SK-N-SH (cell line): Measurements from ENCODE around the gene UBC. TPM values are rescaled to one million over a fixed set of nuclear protein-coding genes. Genes with fewer than 3 reads are reported as not detected.
A peak's percentile ranks its signal among the peaks of the same experiment; 100 is the strongest.

ENCODE experiments used
- CTCF ChIA-PET: fragments of 300-600, 350-600 bp; formaldehyde crosslinking; extraction: SDS; loops from one replicate; lab custom pipeline; 2021; lab: Yijun Ruan, JAX
- POLR2A ChIA-PET: fragments of 350-600 bp; sonication (Branson Sonifier 250); formaldehyde crosslinking; extraction: SDS; loops from one replicate; lab custom pipeline; 2020; ENCODE audit warnings: antibody characterized with exemption, inconsistent platforms; lab: Yijun Ruan, JAX
- DNase-seq: peaks from one replicate; pipeline ENCODE4 v3.0.0; 2012
- H2AFZ ChIP-seq: fragments of 200-600 bp; sonication (generic); 2 replicates; pipeline ENCODE4 v1.8.1; 2016; ENCODE audit warnings: antibody characterized with exemption, mild to moderate bottlenecking, low read depth
- H3F3A ChIP-seq: fragments of 200-600 bp; sonication (generic); replicated peaks from 2 replicates; pipeline ENCODE3; 2016; ENCODE audit warnings: antibody characterized with exemption, mild to moderate bottlenecking; ENCODE audit not compliant: insufficient read depth
- H3K27ac ChIP-seq, 2 experiments: fragments of 200-500 bp in 1 of 2; fragments of 200-600 bp in 1 of 2; sonication (Bioruptor generic) in 1 of 2; sonication (generic), shearing (Covaris generic) in 1 of 2; 2 replicates each; pipeline versions ENCODE4 v1.5.1 to v1.6.1; 2014 to 2016; ENCODE audit warnings: low read depth in 2 of 2, inconsistent platforms in 1 of 2, low read length in 1 of 2, mild to moderate bottlenecking in 1 of 2, mixed read lengths in 1 of 2
- H3K27me3 ChIP-seq: fragments of 200-600 bp; sonication (generic), shearing (Covaris generic); 2 replicates; pipeline ENCODE4 v1.6.1; 2016; ENCODE audit warnings: mixed run types; ENCODE audit not compliant: insufficient read depth
- H3K36me3 ChIP-seq, 2 experiments: fragments of 200-500 bp in 1 of 2; fragments of 200-600 bp in 1 of 2; sonication (Bioruptor generic) in 1 of 2; sonication (generic) in 1 of 2; replicated peaks in 1 of 2; 2 replicates each; pipeline versions ENCODE3 to v1.5.1; 2014 to 2016; ENCODE audit warnings: low read length in 1 of 2, mild to moderate bottlenecking in 1 of 2; ENCODE audit not compliant: insufficient read depth in 2 of 2, control insufficient read depth in 1 of 2
- H3K4me1 ChIP-seq, 2 experiments: fragments of 200-500 bp in 1 of 2; fragments of 200-600 bp in 1 of 2; sonication (Bioruptor generic) in 1 of 2; sonication (generic), shearing (Covaris generic) in 1 of 2; 2 replicates each; pipeline versions ENCODE4 v1.5.1 to v1.6.1; 2014 to 2016; ENCODE audit warnings: low read depth in 1 of 2, low read length in 1 of 2, mixed run types in 1 of 2; ENCODE audit not compliant: insufficient read depth in 2 of 2, control insufficient read depth in 1 of 2
- H3K4me2 ChIP-seq: fragments of 200-600 bp; sonication (generic), shearing (Covaris generic); 2 replicates; pipeline ENCODE4 v1.6.1; 2017; ENCODE audit warnings: mixed run types
- H3K4me3 ChIP-seq, 2 experiments: fragments of 200-500 bp in 1 of 2; fragments of 200-600 bp in 1 of 2; sonication (Bioruptor generic) in 1 of 2; sonication (generic), shearing (Covaris generic) in 1 of 2; 2 replicates each; pipeline versions ENCODE4 v1.5.1 to v1.8.1; 2014 to 2016; ENCODE audit warnings: low read depth in 2 of 2, inconsistent platforms in 1 of 2, low read length in 1 of 2, mild to moderate bottlenecking in 1 of 2, mixed read lengths in 1 of 2, moderate library complexity in 1 of 2
- H3K79me2 ChIP-seq: fragments of 200-600 bp; sonication (generic); 2 replicates; pipeline ENCODE4 v1.8.1; 2017; ENCODE audit warnings: mild to moderate bottlenecking; ENCODE audit not compliant: insufficient read depth
- H3K9ac ChIP-seq: fragments of 200-600 bp; sonication (generic); 2 replicates; pipeline ENCODE4 v1.6.1; 2017; ENCODE audit warnings: mixed run types
- H3K9me2 ChIP-seq: fragments of 200-600 bp; sonication (generic); 2 replicates; pipeline ENCODE4 v1.6.1; 2017; ENCODE audit warnings: mixed run types
- H3K9me3 ChIP-seq: fragments of 200-600 bp; sonication (generic); 2 replicates; pipeline ENCODE4 v1.6.1; 2017; ENCODE audit warnings: mixed run types, mild to moderate bottlenecking, moderate library complexity
- H4K20me1 ChIP-seq: fragments of 200-600 bp; sonication (generic); 2 replicates; pipeline ENCODE4 v1.6.1; 2017; ENCODE audit warnings: mild to moderate bottlenecking, mixed run types; ENCODE audit not compliant: insufficient read depth
- EZH2phosphoT487 ChIP-seq: fragments of 200-600 bp; sonication (generic); IDR thresholded peaks from 2 replicates; pipeline ENCODE4 v1.6.1; 2017; ENCODE audit warnings: low read depth, mixed run types, mild to moderate bottlenecking, antibody characterized with exemption, moderate library complexity, borderline replicate concordance
- GATA2 ChIP-seq: sonication (generic); formaldehyde crosslinking; IDR thresholded peaks from 2 replicates; pipeline ENCODE4 v1.5.0; 2020; ENCODE audit warnings: mild to moderate bottlenecking, missing genetic modification reagents
- MAX ChIP-seq: IDR thresholded peaks from 2 replicates; pipeline ENCODE4 v1.4.0; 2012; ENCODE audit warnings: low read depth
- MEF2A ChIP-seq: IDR thresholded peaks from 2 replicates; pipeline ENCODE4 v1.4.0; 2012; ENCODE audit warnings: low read depth, borderline replicate concordance
- MXI1 ChIP-seq: IDR thresholded peaks from 2 replicates; pipeline ENCODE4 v1.6.1; 2012; ENCODE audit warnings: mild to moderate bottlenecking, low read depth, low read length, improper control_type of control experiment
- POLR2AphosphoS5 ChIP-seq: IDR thresholded peaks from 2 replicates; pipeline ENCODE4 v1.6.1; 2012; ENCODE audit warnings: low read depth, low read length
- RAD21 ChIP-seq: IDR thresholded peaks from 2 replicates; pipeline ENCODE4 v1.6.1; 2012; ENCODE audit warnings: mild to moderate bottlenecking, low read length
- RFX5 ChIP-seq: IDR thresholded peaks from 2 replicates; pipeline ENCODE4 v1.6.1; 2012; ENCODE audit warnings: mild to moderate bottlenecking, improper control_type of control experiment, low read length
- RXRA ChIP-seq: IDR thresholded peaks from 2 replicates; pipeline ENCODE4 v1.4.0; 2012; ENCODE audit warnings: low read depth, mild to moderate bottlenecking, borderline replicate concordance
- SIN3A ChIP-seq: IDR thresholded peaks from 2 replicates; pipeline ENCODE4 v1.6.1; 2012; ENCODE audit warnings: low read depth, mild to moderate bottlenecking, low read length, moderate library complexity, borderline replicate concordance
- SMC3 ChIP-seq: IDR thresholded peaks from 2 replicates; pipeline ENCODE4 v1.6.1; 2012; ENCODE audit warnings: low read depth, low read length, improper control_type of control experiment
- TCF12 ChIP-seq: IDR thresholded peaks from 2 replicates; pipeline ENCODE4 v1.4.0; 2012
- USF2 ChIP-seq: fragments of 150-350 bp; IDR thresholded peaks from 2 replicates; pipeline ENCODE4 v1.6.1; 2017; ENCODE audit warnings: antibody characterized with exemption, low read length, low read depth, borderline replicate concordance
- ZBTB33 ChIP-seq: IDR thresholded peaks from 2 replicates; pipeline ENCODE4 v1.4.0; 2012; ENCODE audit warnings: low read depth, borderline replicate concordance
- WGBS: methylation state at CpG from one replicate; pipeline ENCODE4 v1.1.6; 2017; ENCODE audit warnings: low lambda C conversion rate; 5-methylcytosine and 5-hydroxymethylcytosine counted together
- polyA plus RNA-seq, 3 experiments: library from polyadenylated mRNA; depleted of rRNA; stranded (reverse); fragments of >200 nt; gene quantifications; 2 replicates each; pipeline ENCODE4 v1.2.3, GENCODE V29; 2012

Gene UBC
- polyA plus RNA-seq, 1 of the 3 experiments (the other 2 are of a cell fraction), result 1,327 TPM

- TF ChIP-seq ZBTB33 (no peak), RXRA (no peak)
These were observed 40.3 kb upstream of the UBC start (continued) for GRCh38 chr12:124954771-124955170.

GRCh38 chr12:124953689-124954405, 39.4 kb upstream of the UBC start:
- ChIA-PET CTCF (interaction anchor here (5.2 kb wide), 1 partner anchor 14 kb away, joined by 31 read pairs; no protein-coding TSS in a partner anchor), POLR2A (no interaction called here)
- Histone ChIP-seq H3K9me3 (no peaks in the 10 kb centered on the region), H4K20me1 (no peaks in the 10 kb centered on the region), H3K4me2 (no peak overlapping the region), H3K4me1 (no peaks in the 10 kb centered on the region), H3F3A (no peaks in the 10 kb centered on the region), H3K27ac (no peak overlapping the region), H3K9me2 (no peaks in the 10 kb centered on the region), H3K9ac (no peak overlapping the region), H3K79me2 (no peaks in the 10 kb centered on the region), H3K36me3 (peaks cover 16 to 40% of the 10 kb centered on the region in 2 experiments), H3K4me3 (no peak overlapping the region), H2AFZ (no peak overlapping the region), H3K27me3 (no peaks in the 10 kb centered on the region)
- DNase-seq, result peak; percentile 21
- TF ChIP-seq ZBTB33 (no peak), USF2 (no peak), POLR2AphosphoS5 (no peak), TCF12 (no peak), MAX (no peak), MEF2A (no peak), RXRA (no peak), SIN3A (no peak), GATA2 (no peak), EZH2phosphoT487 (no peak), MXI1 (no peak), RFX5 (no peak), RAD21 (no peak), SMC3 (no peak)
- 91% methylated on average over 22 of the region's 32 CpGs for WGBS
